Measurements from ENCODE around the gene LPAR3. TPM values are rescaled to one million over a fixed set of nuclear protein-coding genes. Genes with fewer than 3 reads are reported as not detected.

The LPAR3 gene
- polyA plus RNA-seq, 1 of the 3 experiments (the other 2 are of a cell fraction), result 0.08 TPM

DNA sequence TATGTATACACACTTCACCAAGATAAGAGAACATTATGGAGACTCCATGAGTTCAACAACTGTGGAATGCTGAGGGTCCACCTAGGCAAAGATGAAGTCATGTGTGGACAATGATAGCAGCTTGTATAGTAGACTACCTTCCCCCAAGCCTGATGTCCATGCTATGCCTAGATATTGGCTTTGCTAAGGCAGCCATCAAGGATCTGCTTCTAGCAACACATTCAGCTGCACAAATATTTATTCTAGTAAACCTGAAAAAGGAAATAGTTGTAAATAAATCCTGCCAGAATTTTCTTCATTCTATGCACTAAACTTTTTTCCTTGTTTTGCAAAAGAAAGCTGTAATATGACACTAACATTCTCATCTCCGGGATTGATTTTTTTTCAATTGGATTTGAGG is 7.0 kb upstream of the LPAR3 start:
- no peak for DNase-seq
- no peak overlapping the region for H3K9ac ChIP-seq
- WGBS (ENCODE audit: low lambda C conversion rate), result 67% methylated on average over 1 of the region's 1 CpG
- POLR2A ChIA-PET, result no interaction called here
- no peaks in the 10 kb centered on the region; the same call in 1 of the 2 replicates for H3K27me3 ChIP-seq (ENCODE audit: insufficient read depth)
- H3K79me2 ChIP-seq (ENCODE audit: insufficient read depth), result no peaks in the 10 kb centered on the region
- no peaks in the 10 kb centered on the region for H3K36me3 ChIP-seq (replicated peaks in 1 of 2; ENCODE audit: control insufficient read depth in 1 of 2, insufficient read depth in 2 of 2, low read length in 1 of 2)
- no peaks in the 10 kb centered on the region for H4K20me1 ChIP-seq (ENCODE audit: insufficient read depth)
- H3K4me2 ChIP-seq, result no peak overlapping the region
- CTCF ChIA-PET, result no interaction called here
- H2AFZ ChIP-seq (ENCODE audit: low read depth), result no peak overlapping the region
- TF ChIP-seq, protein P1, sequence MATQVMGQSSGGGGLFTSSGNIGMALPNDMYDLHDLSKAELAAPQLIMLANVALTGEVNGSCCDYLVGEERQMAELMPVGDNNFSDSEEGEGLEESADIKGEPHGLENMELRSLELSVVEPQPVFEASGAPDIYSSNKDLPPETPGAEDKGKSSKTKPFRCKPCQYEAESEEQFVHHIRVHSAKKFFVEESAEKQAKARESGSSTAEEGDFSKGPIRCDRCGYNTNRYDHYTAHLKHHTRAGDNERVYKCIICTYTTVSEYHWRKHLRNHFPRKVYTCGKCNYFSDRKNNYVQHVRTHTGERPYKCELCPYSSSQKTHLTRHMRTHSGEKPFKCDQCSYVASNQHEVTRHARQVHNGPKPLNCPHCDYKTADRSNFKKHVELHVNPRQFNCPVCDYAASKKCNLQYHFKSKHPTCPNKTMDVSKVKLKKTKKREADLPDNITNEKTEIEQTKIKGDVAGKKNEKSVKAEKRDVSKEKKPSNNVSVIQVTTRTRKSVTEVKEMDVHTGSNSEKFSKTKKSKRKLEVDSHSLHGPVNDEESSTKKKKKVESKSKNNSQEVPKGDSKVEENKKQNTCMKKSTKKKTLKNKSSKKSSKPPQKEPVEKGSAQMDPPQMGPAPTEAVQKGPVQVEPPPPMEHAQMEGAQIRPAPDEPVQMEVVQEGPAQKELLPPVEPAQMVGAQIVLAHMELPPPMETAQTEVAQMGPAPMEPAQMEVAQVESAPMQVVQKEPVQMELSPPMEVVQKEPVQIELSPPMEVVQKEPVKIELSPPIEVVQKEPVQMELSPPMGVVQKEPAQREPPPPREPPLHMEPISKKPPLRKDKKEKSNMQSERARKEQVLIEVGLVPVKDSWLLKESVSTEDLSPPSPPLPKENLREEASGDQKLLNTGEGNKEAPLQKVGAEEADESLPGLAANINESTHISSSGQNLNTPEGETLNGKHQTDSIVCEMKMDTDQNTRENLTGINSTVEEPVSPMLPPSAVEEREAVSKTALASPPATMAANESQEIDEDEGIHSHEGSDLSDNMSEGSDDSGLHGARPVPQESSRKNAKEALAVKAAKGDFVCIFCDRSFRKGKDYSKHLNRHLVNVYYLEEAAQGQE (IDR thresholded peaks at IDR 0.05; ENCODE audit: low read depth, low read length), result no peak
- TF ChIP-seq MXI1 (IDR thresholded peaks at IDR 0.05; ENCODE audit: low read depth, low read length) (no peak), EZH2phosphoT487 (IDR thresholded peaks at IDR 0.05; ENCODE audit: borderline replicate concordance, low read depth) (no peak), SIN3A (IDR thresholded peaks at IDR 0.05; ENCODE audit: borderline replicate concordance, low read depth, low read length) (no peak), FOSL2 (IDR thresholded peaks at IDR 0.05; ENCODE audit: borderline replicate concordance, low read depth) (no peak), CHD2 (IDR thresholded peaks at IDR 0.05; ENCODE audit: low read length, partially characterized antibody) (no peak)
- TF ChIP-seq, protein P2, sequence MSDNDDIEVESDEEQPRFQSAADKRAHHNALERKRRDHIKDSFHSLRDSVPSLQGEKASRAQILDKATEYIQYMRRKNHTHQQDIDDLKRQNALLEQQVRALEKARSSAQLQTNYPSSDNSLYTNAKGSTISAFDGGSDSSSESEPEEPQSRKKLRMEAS (IDR thresholded peaks at IDR 0.05; ENCODE audit: low read depth), result no peak
- TF ChIP-seq, protein P3, sequence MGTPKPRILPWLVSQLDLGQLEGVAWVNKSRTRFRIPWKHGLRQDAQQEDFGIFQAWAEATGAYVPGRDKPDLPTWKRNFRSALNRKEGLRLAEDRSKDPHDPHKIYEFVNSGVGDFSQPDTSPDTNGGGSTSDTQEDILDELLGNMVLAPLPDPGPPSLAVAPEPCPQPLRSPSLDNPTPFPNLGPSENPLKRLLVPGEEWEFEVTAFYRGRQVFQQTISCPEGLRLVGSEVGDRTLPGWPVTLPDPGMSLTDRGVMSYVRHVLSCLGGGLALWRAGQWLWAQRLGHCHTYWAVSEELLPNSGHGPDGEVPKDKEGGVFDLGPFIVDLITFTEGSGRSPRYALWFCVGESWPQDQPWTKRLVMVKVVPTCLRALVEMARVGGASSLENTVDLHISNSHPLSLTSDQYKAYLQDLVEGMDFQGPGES (IDR thresholded peaks at IDR 0.05; ENCODE audit: low read depth, low read length), result no peak
- H3K4me3 ChIP-seq (ENCODE audit: low read depth in 2 of 2, low read length in 1 of 2), result no peak overlapping the region
- H3K27ac ChIP-seq (ENCODE audit: low read depth in 2 of 2, low read length in 1 of 2), result no peak overlapping the region
- no peaks in the 10 kb centered on the region for H3K9me3 ChIP-seq
- H3F3A ChIP-seq (replicated peaks; ENCODE audit: insufficient read depth), result no peaks in the 10 kb centered on the region
- H3K4me1 ChIP-seq (ENCODE audit: control insufficient read depth in 1 of 2, insufficient read depth in 2 of 2, low read depth in 1 of 2, low read length in 1 of 2), result no peaks in the 10 kb centered on the region
- no peaks in the 10 kb centered on the region for H3K9me2 ChIP-seq

- H3K27ac ChIP-seq (ENCODE audit: low read depth in 2 of 2, low read length in 1 of 2), result no peak overlapping the region
- no peaks in the 10 kb centered on the region for H3K9me2 ChIP-seq
- H3K27me3 ChIP-seq (ENCODE audit: insufficient read depth), result peaks cover 21% of the 10 kb centered on the region
- 34% methylated on average over 2 of the region's 2 CpGs for WGBS (ENCODE audit: low lambda C conversion rate)
- H3K9me3 ChIP-seq, result no peaks in the 10 kb centered on the region
- H3K79me2 ChIP-seq (ENCODE audit: insufficient read depth), result no peaks in the 10 kb centered on the region
- no peaks in the 10 kb centered on the region for H3K36me3 ChIP-seq (replicated peaks in 1 of 2; ENCODE audit: control insufficient read depth in 1 of 2, insufficient read depth in 2 of 2, low read length in 1 of 2)
- peaks cover 0 to 6% of the 10 kb centered on the region in 2 experiments; a peak in 1 of 4 replicates for H3K4me1 ChIP-seq (ENCODE audit: control insufficient read depth in 1 of 2, insufficient read depth in 2 of 2, low read depth in 1 of 2, low read length in 1 of 2)
- H4K20me1 ChIP-seq (ENCODE audit: insufficient read depth), result no peaks in the 10 kb centered on the region
- H3K4me3 ChIP-seq (ENCODE audit: low read depth in 2 of 2, low read length in 1 of 2), result no peak overlapping the region
- ChIA-PET POLR2A (no interaction called here), CTCF (interaction anchor here (1.0 to 1.9 kb wide), 4 partner anchors 17 to 124 kb away, joined by 3 to 6 read pairs (median 4); no protein-coding TSS in a partner anchor)
- no peaks in the 10 kb centered on the region for H3F3A ChIP-seq (replicated peaks; ENCODE audit: insufficient read depth)
- H3K9ac ChIP-seq, result no peak overlapping the region
- no peak for DNase-seq
- no peak for TF ChIP-seq ZBTB33 (IDR thresholded peaks at IDR 0.05; ENCODE audit: borderline replicate concordance, low read depth)
- TF ChIP-seq TCF12 (IDR thresholded peaks at IDR 0.05), result no peak
- TF ChIP-seq NFIC (IDR thresholded peaks at IDR 0.05; ENCODE audit: borderline replicate concordance), result no peak
- no peak for TF ChIP-seq TEAD4 (IDR thresholded peaks at IDR 0.05; ENCODE audit: borderline replicate concordance, insufficient read depth)
- TF ChIP-seq YY1 (IDR thresholded peaks at IDR 0.05; ENCODE audit: low read depth), result no peak
- TF ChIP-seq FOXJ3 (CRISPR knock-in tag; IDR thresholded peaks at IDR 0.05), result no peak
- no peak for TF ChIP-seq GATA2 (CRISPR knock-in tag; IDR thresholded peaks at IDR 0.05)
- TF ChIP-seq, protein P1 (IDR thresholded peaks at IDR 0.05; ENCODE audit: low read depth, low read length), result no peak
- no peak for TF ChIP-seq MEF2A (IDR thresholded peaks at IDR 0.05; ENCODE audit: borderline replicate concordance, low read depth)
- no peak overlapping the region for H3K4me2 ChIP-seq
- H2AFZ ChIP-seq (ENCODE audit: low read depth), result no peak overlapping the region
Measured at GRCh38 chr1:84896279-84896678, 3.3 kb upstream of the LPAR3 start.

Measured in SK-N-SH (cell line).